MM.1S (cell line): ENCODE results near the gene P4HA1.

Experiments
- DNase-seq: peaks from one replicate; pipeline ENCODE4 v3.0.0-alpha.2; 2015
- H2AFZ ChIP-seq: fragments of 300-600 bp; sonication (generic); 2 replicates; pipeline ENCODE4 v1.6.0; 2016; ENCODE audit warnings: antibody characterized with exemption, low read length
- H3F3A ChIP-seq: fragments of 300-600 bp; sonication (generic); 2 replicates; pipeline ENCODE4 v1.6.1; 2016; ENCODE audit warnings: mild to moderate bottlenecking, antibody characterized with exemption, low read length, moderate library complexity, mixed read lengths; ENCODE audit not compliant: insufficient read depth
- H3K27ac ChIP-seq: fragments of 300-600 bp; sonication (generic); 2 replicates; pipeline ENCODE4 v1.5.1; 2016; ENCODE audit warnings: mild to moderate bottlenecking, low read length
- H3K27me3 ChIP-seq: fragments of 300-600 bp; sonication (generic); replicated peaks from 2 replicates; pipeline ENCODE4 v1.6.0; 2016; ENCODE audit warnings: low read length; ENCODE audit not compliant: insufficient read depth
- H3K36me3 ChIP-seq: fragments of 300-600 bp; sonication (generic); replicated peaks from 2 replicates; pipeline ENCODE4 v1.6.1; 2016; ENCODE audit warnings: mild to moderate bottlenecking, low read length, mixed read lengths; ENCODE audit not compliant: insufficient read depth
- H3K4me1 ChIP-seq: fragments of 300-600 bp; sonication (generic); 2 replicates; pipeline ENCODE4 v1.6.1; 2016; ENCODE audit warnings: low read length, mixed read lengths
- H3K4me2 ChIP-seq: fragments of 300-600 bp; sonication (generic); 2 replicates; pipeline ENCODE4 v1.6.0; 2016; ENCODE audit warnings: low read depth, low read length
- H3K4me3 ChIP-seq: fragments of 300-600 bp; sonication (generic); 2 replicates; pipeline ENCODE4 v1.5.1; 2016; ENCODE audit warnings: low read length, mixed read lengths
- H3K79me2 ChIP-seq: fragments of 300-600 bp; sonication (generic); 2 replicates; pipeline ENCODE4 v1.6.1; 2016; ENCODE audit warnings: mixed run types, low read length, mixed read lengths
- H3K9ac ChIP-seq: fragments of 300-600 bp; sonication (generic); 2 replicates; pipeline ENCODE4 v1.6.1; 2016; ENCODE audit warnings: low read length, mixed read lengths
- H3K9me2 ChIP-seq: fragments of 300-600 bp; sonication (generic); replicated peaks from 2 replicates; pipeline ENCODE4 v1.6.1; 2016; ENCODE audit warnings: mild to moderate bottlenecking, low read length, mixed read lengths; ENCODE audit not compliant: insufficient read depth
- H3K9me3 ChIP-seq: fragments of 300-600 bp; sonication (generic); replicated peaks from 2 replicates; pipeline ENCODE4 v1.6.1; 2016; ENCODE audit warnings: mild to moderate bottlenecking, low read length, mixed read lengths; ENCODE audit not compliant: insufficient read depth
- H4K20me1 ChIP-seq: fragments of 300-600 bp; sonication (generic); 2 replicates; pipeline ENCODE4 v1.6.1; 2016; ENCODE audit warnings: mild to moderate bottlenecking, low read length, moderate library complexity, mixed read lengths; ENCODE audit not compliant: insufficient read depth
- CTCF ChIP-seq: fragments of 300-600 bp; sonication (generic); IDR thresholded peaks from 2 replicates; pipeline ENCODE4 v1.5.1; 2016; ENCODE audit warnings: antibody characterized with exemption, low read length, mixed read lengths
- EZH2 ChIP-seq: fragments of 300-600 bp; sonication (generic); optimal IDR thresholded peaks from 2 replicates; pipeline ENCODE3; 2017; ENCODE audit warnings: low read depth, mild to moderate bottlenecking, antibody characterized with exemption, low read length, mixed read lengths
- EZH2phosphoT487 ChIP-seq: fragments of 300-600 bp; sonication (generic); IDR thresholded peaks from 2 replicates; pipeline ENCODE4 v1.6.1; 2018; ENCODE audit warnings: antibody characterized with exemption, low read length

Gene P4HA1

GRCh38 chr10:73083221-73083620 lies 13.4 kb downstream of the P4HA1 start:
- H3K27me3 ChIP-seq: no peaks in the 10 kb centered on the region
- H3K4me1 ChIP-seq: peaks cover 2% of the 10 kb centered on the region; the same call in 1 of the 2 replicates
- no peaks in the 10 kb centered on the region for H3K9me3 ChIP-seq
- H3K36me3 ChIP-seq: no peaks in the 10 kb centered on the region
- no peak overlapping the region for H3K4me3 ChIP-seq
- DNase-seq: no peak
- peaks cover 40% of the 10 kb centered on the region for H3K79me2 ChIP-seq
- H3K27ac ChIP-seq: no peak overlapping the region
- no peaks in the 10 kb centered on the region for H4K20me1 ChIP-seq
- no peak for TF ChIP-seq EZH2
- TF ChIP-seq CTCF: no peak
- TF ChIP-seq EZH2phosphoT487: no peak
- H3K4me2 ChIP-seq: no peak overlapping the region
- H3K9ac ChIP-seq: no peak overlapping the region
- no peaks in the 10 kb centered on the region for H3K9me2 ChIP-seq
- no peaks in the 10 kb centered on the region for H3F3A ChIP-seq
- no peak overlapping the region for H2AFZ ChIP-seq

GRCh38 chr10:73079779-73080541 lies 16.7 kb downstream of the P4HA1 start:
- Histone ChIP-seq H3K27ac (no peak overlapping the region), H3K36me3 (no peaks in the 10 kb centered on the region), H3K27me3 (no peaks in the 10 kb centered on the region), H3K4me3 (no peak overlapping the region), H3K9ac (no peak overlapping the region), H3K9me2 (no peaks in the 10 kb centered on the region), H3K4me1 (no peaks in the 10 kb centered on the region), H4K20me1 (no peaks in the 10 kb centered on the region), H3K9me3 (no peaks in the 10 kb centered on the region), H2AFZ (no peak overlapping the region), H3K4me2 (no peak overlapping the region), H3F3A (no peaks in the 10 kb centered on the region), H3K79me2 (peaks cover 23% of the 10 kb centered on the region; the same call in 1 of the 2 replicates)
- DNase-seq: no peak
- TF ChIP-seq EZH2phosphoT487 (no peak), EZH2 (no peak), CTCF (no peak)

GRCh38 chr10:73076360-73077183 lies 20.1 kb downstream of the P4HA1 start:
- H3K9me2 ChIP-seq: no peaks in the 10 kb centered on the region
- no peaks in the 10 kb centered on the region for H3K4me1 ChIP-seq
- TF ChIP-seq CTCF: no peak
- TF ChIP-seq EZH2phosphoT487: no peak
- TF ChIP-seq EZH2: no peak
- H3K27ac ChIP-seq: no peak overlapping the region
- no peaks in the 10 kb centered on the region for H4K20me1 ChIP-seq
- no peak for DNase-seq
- H3K9ac ChIP-seq: no peak overlapping the region
- no peak overlapping the region for H3K4me3 ChIP-seq
- H3K4me2 ChIP-seq: no peak overlapping the region
- H3K9me3 ChIP-seq: no peaks in the 10 kb centered on the region
- no peak overlapping the region for H2AFZ ChIP-seq
- no peaks in the 10 kb centered on the region for H3F3A ChIP-seq
- H3K27me3 ChIP-seq: no peaks in the 10 kb centered on the region
- peaks cover 3% of the 10 kb centered on the region; the same call in 1 of the 2 replicates for H3K36me3 ChIP-seq
- peaks cover 9% of the 10 kb centered on the region; the same call in 1 of the 2 replicates for H3K79me2 ChIP-seq
